Activated CD4-positive, alpha-beta T cell treated with anti-CD3 and anti-CD28 coated beads for 48 hours (primary cell): ENCODE results near the gene TNK1.

Experiments
- DNase-seq: peaks from one replicate; pipeline ENCODE4 v3.0.0-alpha.2; 2020

The TNK1 gene

DNA sequence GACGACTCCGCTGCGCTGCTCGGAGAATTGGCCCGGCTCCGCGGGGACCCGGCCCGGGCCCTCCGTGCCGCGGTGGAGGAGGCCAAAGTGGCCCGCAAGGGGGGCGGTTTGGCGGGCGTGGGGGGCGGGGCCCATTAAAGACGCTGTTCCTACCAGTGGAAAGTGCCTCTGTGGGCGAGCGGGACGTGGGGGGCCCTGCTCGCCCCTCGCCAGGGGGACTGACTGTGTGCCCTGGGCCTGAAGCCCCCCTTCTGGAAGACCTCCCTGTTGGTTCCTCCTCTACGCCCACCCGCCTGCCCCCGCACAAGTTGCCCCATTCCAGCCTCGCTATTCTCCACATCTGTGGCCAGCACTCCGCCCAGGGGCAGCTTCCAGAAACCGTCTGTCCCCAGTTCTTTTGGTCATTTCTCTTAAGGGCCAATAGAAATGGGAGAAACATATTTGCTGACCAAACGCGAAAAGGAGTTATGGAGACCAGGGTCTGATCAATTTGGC is 56.5 kb downstream of the TNK1 start:
- no peak for DNase-seq

GRCh38 chr17:7437950-7438614 is 57.2 kb downstream of the TNK1 start:
- DNase-seq: peak; percentile 76

- DNase-seq: no peak
These were observed 58.0 kb downstream of the TNK1 start for GRCh38 chr17:7438656-7439460.
